ENCODE results near the gene NMUR1. TPM values are rescaled to one million over a fixed set of nuclear protein-coding genes. Genes with fewer than 3 reads are reported as not detected.

Gene NMUR1
- total and polyA plus RNA-seq, 2 donors (not counting 3 experiments of a cell fraction or from before 2014, with no cell fraction given) = not detected

DNA sequence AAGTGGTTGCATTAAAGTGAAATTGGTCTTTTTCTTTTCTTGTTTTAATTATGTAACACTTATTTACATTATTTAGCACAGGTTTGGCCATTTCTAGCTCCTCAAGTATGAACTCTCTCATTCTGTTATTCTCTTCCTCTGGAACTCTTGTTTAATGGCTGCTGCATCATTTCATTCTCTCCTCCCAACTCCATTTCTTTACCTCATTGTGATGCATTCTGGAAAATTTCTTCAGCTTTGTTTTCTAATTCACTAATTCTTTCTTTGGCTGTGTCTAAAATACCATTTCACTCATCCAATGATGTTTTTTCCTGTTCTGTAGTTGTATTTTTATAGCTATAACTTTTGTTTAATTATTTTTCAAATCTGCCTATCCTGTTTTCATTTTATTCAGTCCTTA lies 22.5 kb upstream of the NMUR1 start:
- BruUV-seq (replicated peaks) = no TSS peak
- no peak for FAIRE-seq
- intact Hi-C loops (cut with micrococcal nuclease) = no loop called here

More for the DNA sequence above, 22.5 kb upstream of the NMUR1 start:
- TF ChIP-seq CTCF (IDR thresholded peaks at IDR 0.05; ENCODE audit: extremely low read depth in 1 of 2, insufficient read depth in 1 of 2, low read depth in 1 of 2, low read length in 2 of 2) (no peak), JUN (IDR thresholded peaks at IDR 0.05; ENCODE audit: borderline replicate concordance, insufficient read depth, insufficient read length, low read depth) (no peak), EZH2 (IDR thresholded peaks at IDR 0.05; ENCODE audit: borderline replicate concordance, low read depth, low read length, severe bottlenecking) (no peak), MYC (IDR thresholded peaks at IDR 0.05; ENCODE audit: low read depth, low read length) (no peak)
- Histone ChIP-seq H3K27ac (ENCODE audit: insufficient read depth, low read depth, low read length) (no peak overlapping the region), H2AFZ (ENCODE audit: low read depth, low read length) (no peak overlapping the region), H3K9me3 (replicated peaks; ENCODE audit: control insufficient read depth, insufficient read depth, low read length) (no peaks in the 10 kb centered on the region), H3K79me2 (ENCODE audit: control insufficient read depth, insufficient read depth, low read length) (no peaks in the 10 kb centered on the region), H3K4me1 (ENCODE audit: control insufficient read depth, extremely low read depth, insufficient read depth, low read length) (peaks cover 5% of the 10 kb centered on the region), H3K27me3 (ENCODE audit: control insufficient read depth in 2 of 2, insufficient read depth in 2 of 2, low read length in 2 of 2) (no peaks in the 10 kb centered on the region), H3K4me2 (ENCODE audit: insufficient read depth, low read length) (no peak overlapping the region), H3K9ac (replicated peaks; ENCODE audit: extremely low read depth, insufficient read depth, low read length) (no peak overlapping the region), H3K9me1 (replicated peaks; ENCODE audit: control insufficient read depth, extremely low read depth, insufficient read depth, low read length) (no peaks in the 10 kb centered on the region), H3K36me3 (ENCODE audit: control insufficient read depth in 2 of 2, extremely low read depth in 1 of 2, insufficient read depth in 2 of 2, low read length in 2 of 2) (no peaks in the 10 kb centered on the region), H3K4me3 (replicated peaks in 1 of 3; ENCODE audit: insufficient read depth in 1 of 3, low read depth in 1 of 3, low read length in 3 of 3) (no peak overlapping the region), H4K20me1 (replicated peaks; ENCODE audit: control insufficient read depth, extremely low read depth, insufficient read depth, low read length) (no peaks in the 10 kb centered on the region)
- POLR2A ChIA-PET = no interaction called here
- no peak for DNase-seq (ENCODE audit: low read depth, low spot score)
- dilution Hi-C loops (cut with MboI; ENCODE audit: extremely low pct_ligation_motif_present, low sequenced_read_pairs) = no loop called here
- CTCF ChIA-PET = interaction anchor here (0.7 to 1.8 kb wide), 6 partner anchors 8 to 124 kb away, joined by 3 to 7 read pairs (median 4); no protein-coding TSS in a partner anchor
